ENCODE results near the gene KIFC1.
"Not testable (repeated sequence)": the region's sequence is repeated elsewhere in the genome, so short reads cannot be mapped to it uniquely, and the experiment has no call there.

The KIFC1 gene

GRCh38 chr6:33391278-33391921 lies at the start of gene KIFC1:
KIFC1 (plus strand) TSS chr6:33391823; CDS start chr6:33391986, 163 bp downstream.
- H3K79me2 ChIP-seq (ENCODE audit: insufficient read depth, low read length) = peaks cover 48% of the 10 kb centered on the region
- peaks cover 27% of the 10 kb centered on the region for H4K20me1 ChIP-seq (ENCODE audit: insufficient read depth, low read length)
- peak; percentile 98 for TF ChIP-seq CTCF (IDR thresholded peaks at IDR 0.05; ENCODE audit: borderline replicate concordance, extremely low read depth, low read length, poor library complexity, severe bottlenecking)
- no peak for TF ChIP-seq EZH2 (IDR thresholded peaks at IDR 0.05; ENCODE audit: borderline replicate concordance, low read depth, low read length, severe bottlenecking)
- peaks cover 40% of the 10 kb centered on the region for H3K36me3 ChIP-seq (ENCODE audit: insufficient read depth, low read length)
- peak within 1 kb of the TSS; percentile 94 for H3K9ac ChIP-seq (ENCODE audit: low read depth, low read length)
- H3K4me3 ChIP-seq (ENCODE audit: low read depth in 1 of 2, low read length in 2 of 2) = peak within 1 kb of the TSS; percentile 67 to 80
- peak within 1 kb of the TSS; percentile 97 for H3K27ac ChIP-seq (ENCODE audit: low read length)
- ATAC-seq (ENCODE audit: insufficient read depth, low read depth) = peak; percentile 93
- H3K4me2 ChIP-seq (ENCODE audit: insufficient read depth, low read length) = peak within 1 kb of the TSS; percentile 93
- peak within 1 kb of the TSS; percentile 79 for H2AFZ ChIP-seq (ENCODE audit: low read depth, low read length)
- DNase-seq = peak; percentile 99
- H3K4me1 ChIP-seq (ENCODE audit: insufficient read depth, low read length) = peaks cover 45% of the 10 kb centered on the region
- H3K9me3 ChIP-seq (ENCODE audit: insufficient read depth, low read length, severe bottlenecking) = no peaks in the 10 kb centered on the region
- no peaks in the 10 kb centered on the region for H3K27me3 ChIP-seq (ENCODE audit: insufficient read depth, low read length, poor library complexity)

- H3K9me3 ChIP-seq (ENCODE audit: insufficient read depth, low read length, severe bottlenecking); H3K27me3 ChIP-seq (ENCODE audit: insufficient read depth, low read length, poor library complexity); H3K36me3 ChIP-seq (ENCODE audit: insufficient read depth, low read length); H4K20me1 ChIP-seq (ENCODE audit: insufficient read depth, low read length); H3K4me3 ChIP-seq (ENCODE audit: low read depth in 1 of 2, low read length in 2 of 2); H3K9ac ChIP-seq (ENCODE audit: low read depth, low read length); DNase-seq; H3K27ac ChIP-seq (ENCODE audit: low read length); H2AFZ ChIP-seq (ENCODE audit: low read depth, low read length); H3K79me2 ChIP-seq (ENCODE audit: insufficient read depth, low read length); ATAC-seq (ENCODE audit: insufficient read depth, low read depth): not testable (repeated sequence)
- peak overlapping the region; percentile 73; the same call in 1 of the 2 replicates for H3K4me2 ChIP-seq (ENCODE audit: insufficient read depth, low read length)
- peaks cover 27% of the 10 kb centered on the region for H3K4me1 ChIP-seq (ENCODE audit: insufficient read depth, low read length)
Measured at GRCh38 chr6:33343606-33343952, 48.0 kb upstream of the KIFC1 start.

- no peak overlapping the region; a peak in 1 of 4 replicates for H3K4me3 ChIP-seq (ENCODE audit: low read depth in 1 of 2, low read length in 2 of 2)
- no peaks in the 10 kb centered on the region for H3K79me2 ChIP-seq (ENCODE audit: insufficient read depth, low read length)
- peaks cover 27% of the 10 kb centered on the region for H3K4me1 ChIP-seq (ENCODE audit: insufficient read depth, low read length)
- H3K9ac ChIP-seq (ENCODE audit: low read depth, low read length) = no peak overlapping the region
- H3K4me2 ChIP-seq (ENCODE audit: insufficient read depth, low read length) = peak overlapping the region; percentile 73
- no peak for TF ChIP-seq CTCF (IDR thresholded peaks at IDR 0.05; ENCODE audit: borderline replicate concordance, extremely low read depth, low read length, poor library complexity, severe bottlenecking)
- H3K27me3 ChIP-seq (ENCODE audit: insufficient read depth, low read length, poor library complexity) = no peaks in the 10 kb centered on the region
- DNase-seq = peak; percentile 42
- H2AFZ ChIP-seq (ENCODE audit: low read depth, low read length) = no peak overlapping the region
- H3K36me3 ChIP-seq (ENCODE audit: insufficient read depth, low read length) = no peaks in the 10 kb centered on the region
- peak overlapping the region; percentile 12; the same call in 1 of the 2 replicates for H3K27ac ChIP-seq (ENCODE audit: low read length)
- ATAC-seq (ENCODE audit: insufficient read depth, low read depth) = peak; percentile 57
- H3K9me3 ChIP-seq (ENCODE audit: insufficient read depth, low read length, severe bottlenecking) = no peaks in the 10 kb centered on the region
- no peaks in the 10 kb centered on the region for H4K20me1 ChIP-seq (ENCODE audit: insufficient read depth, low read length)
Measured at GRCh38 chr6:33343953-33344611, 47.5 kb upstream of the KIFC1 start.

All from DND-41 (cell line).